Activated CD4-positive, alpha-beta T cell treated with anti-CD3 and anti-CD28 coated beads, Interleukin-2, Interleukin-6, amounts not matched to agents 100 ng/mL and 50 ng/mL, durations not matched to agents 16 hours and 8 hours (primary cell): ENCODE data around the gene CSTB.

Experiments
- DNase-seq: peaks from one replicate; pipeline ENCODE4 v3.0.0-alpha.2; 2020

Gene CSTB

GRCh38 chr21:43789276-43790009 lies 13.3 kb upstream of the CSTB start, which contains the start of gene RRP1:
Gene RRP1 (plus strand): TSS chr21:43789577. CDS start chr21:43789630, 53 bp downstream.
- DNase-seq = peak; percentile 97

GRCh38 chr21:43786807-43787440 lies 10.8 kb upstream of the CSTB start:
- DNase-seq = no peak

DNA sequence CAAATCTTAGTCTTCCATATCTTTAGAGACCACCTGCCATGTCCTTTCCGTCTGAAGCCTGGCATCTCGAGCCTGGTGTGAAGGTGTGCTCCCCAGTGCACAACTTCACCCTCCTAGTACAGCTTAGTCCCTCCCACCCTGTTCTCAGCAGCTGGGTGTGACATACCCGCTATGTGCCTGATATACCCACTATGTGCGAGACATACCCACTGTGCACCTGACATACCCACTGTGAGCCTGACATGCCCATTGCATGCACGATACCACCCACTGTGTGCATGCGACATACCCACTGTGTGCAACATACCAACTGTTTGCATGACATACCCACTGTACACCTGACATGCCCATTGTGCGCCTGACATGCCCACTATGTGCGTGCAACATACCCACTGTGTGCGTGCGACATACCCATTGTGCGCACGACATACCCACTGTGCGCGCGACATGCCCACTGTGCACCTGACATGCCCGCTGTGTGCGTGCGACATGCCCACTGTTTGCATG lies 10.2 kb upstream of the CSTB start:
- no peak for DNase-seq

GRCh38 chr21:43785134-43785533 lies 9.0 kb upstream of the CSTB start:
- no peak for DNase-seq

DNA sequence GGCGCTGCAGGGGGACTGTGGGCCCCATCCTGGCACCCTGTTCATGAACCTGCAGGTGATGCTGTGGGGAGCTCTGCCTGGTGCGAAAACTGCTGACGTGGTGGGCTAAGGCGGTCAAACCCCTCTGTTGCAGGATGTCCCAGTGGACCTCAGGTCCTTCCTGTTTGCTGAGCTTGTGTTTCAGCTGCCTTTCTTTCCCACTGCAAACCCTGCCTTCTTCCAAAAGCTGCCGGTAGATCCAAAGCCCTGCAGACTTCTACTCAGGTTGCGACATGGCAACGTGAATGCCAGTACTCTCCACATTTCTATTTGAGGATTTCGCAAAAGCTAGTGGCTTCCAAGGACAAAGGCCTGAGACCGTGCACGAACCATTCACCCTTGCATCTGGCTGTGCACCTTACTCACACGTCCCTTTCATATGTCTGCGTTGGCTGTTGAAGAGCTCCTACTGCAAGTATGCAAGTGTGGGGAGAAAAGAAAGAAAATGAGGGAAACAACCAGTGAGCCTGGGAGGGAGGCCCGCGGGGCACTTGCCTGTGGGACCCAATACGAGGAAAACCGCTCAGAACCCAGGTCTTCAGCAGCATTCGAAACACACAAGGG lies 7.1 kb upstream of the CSTB start:
- DNase-seq = no peak

DNA sequence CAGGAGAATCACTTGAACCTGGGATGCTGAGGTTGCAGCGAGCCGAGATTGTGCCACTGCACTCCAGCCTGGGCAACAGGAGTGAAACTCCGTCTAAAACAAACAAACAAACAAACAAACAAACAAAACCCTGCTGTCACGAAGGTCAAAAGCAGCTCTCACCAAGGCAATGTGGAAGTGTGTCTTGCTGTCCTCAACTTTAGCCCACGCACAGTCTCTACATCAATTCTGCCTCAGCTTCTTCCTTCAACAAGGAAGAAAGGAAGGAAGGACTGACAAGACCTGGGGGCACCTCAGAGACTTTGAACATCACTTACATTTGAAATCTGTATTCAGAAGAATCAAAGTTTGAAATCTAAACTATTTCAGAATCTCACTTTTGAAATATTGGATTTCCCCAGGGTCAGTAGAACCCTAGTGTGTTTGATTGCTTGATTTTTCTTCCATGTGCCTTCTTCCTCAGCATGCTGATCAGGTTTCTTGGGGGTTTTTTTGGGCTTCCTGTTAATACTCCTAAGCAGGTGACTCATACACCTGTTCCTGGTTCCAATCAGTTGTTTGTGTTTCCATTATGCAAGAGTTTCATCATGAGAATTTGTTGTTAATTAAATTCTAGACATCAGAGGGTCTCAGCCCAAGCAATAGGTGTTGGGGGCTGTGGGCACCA lies 6.5 kb upstream of the CSTB start:
- peak; percentile 47 for DNase-seq

DNA sequence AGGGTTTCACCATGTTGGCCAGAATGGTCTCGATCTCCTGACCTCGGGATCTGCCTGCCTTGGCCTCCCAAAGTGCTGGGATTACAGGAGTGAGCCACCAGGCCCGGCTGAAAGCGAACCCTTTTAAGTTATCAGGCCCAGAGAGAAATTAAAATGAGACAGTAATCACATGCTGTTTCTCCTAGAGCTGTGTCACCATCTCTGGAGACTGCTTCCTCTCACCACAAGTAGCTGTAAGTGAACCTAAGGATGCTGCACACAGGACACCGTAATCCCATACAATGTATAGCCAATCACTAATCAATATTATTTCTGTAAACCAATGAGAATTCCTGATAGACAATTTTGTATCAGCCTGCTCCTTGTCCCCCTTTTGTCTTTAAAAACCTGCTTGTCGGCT lies 5.7 kb upstream of the CSTB start:
- DNase-seq = no peak

- DNase-seq = no peak
Observed at GRCh38 chr21:43779660-43780059, 3.6 kb upstream of the CSTB start.

DNA sequence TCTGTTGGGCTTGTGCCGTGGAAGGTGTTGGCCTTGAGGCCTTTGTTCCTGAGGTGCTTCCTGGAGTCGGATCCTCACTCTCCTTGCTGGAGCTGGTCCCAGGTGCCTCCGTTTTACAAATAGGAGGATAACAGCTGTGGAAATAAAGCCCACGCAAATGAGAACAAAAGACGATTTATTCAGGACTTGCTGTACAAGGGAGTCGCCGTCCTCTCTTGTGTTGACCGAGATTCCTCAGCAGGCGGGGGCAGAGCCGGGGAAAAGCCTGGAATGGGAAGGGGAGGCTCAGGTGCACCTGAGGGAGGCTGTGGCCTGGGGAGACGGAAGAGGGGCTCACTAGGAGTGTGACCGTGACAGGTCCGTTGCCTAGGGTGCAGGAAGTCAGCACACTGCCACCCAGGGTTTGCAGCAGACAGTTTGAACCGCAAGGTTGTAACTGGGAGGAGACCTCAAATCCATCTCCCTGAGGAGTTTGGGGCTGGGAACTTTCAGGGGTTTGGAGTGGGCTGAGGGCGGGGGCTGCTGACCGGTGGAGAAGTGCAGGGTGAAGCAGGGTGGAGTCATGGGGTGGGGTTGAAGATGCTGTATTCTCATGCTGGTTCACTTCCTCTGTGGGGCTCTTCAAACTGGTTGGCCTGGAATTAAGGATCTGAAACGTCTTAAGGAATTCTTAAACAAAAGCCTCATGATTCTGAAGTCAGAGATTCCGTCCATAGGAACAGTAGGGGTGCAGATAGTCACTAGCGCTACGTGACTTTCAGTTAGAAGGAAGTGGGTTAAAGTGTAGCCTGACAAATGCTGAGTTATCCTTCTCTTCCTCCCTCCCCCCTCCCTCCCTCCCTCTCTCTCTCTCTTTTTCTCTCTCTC lies 2.6 kb upstream of the CSTB start:
- DNase-seq = peak; percentile 39

DNA sequence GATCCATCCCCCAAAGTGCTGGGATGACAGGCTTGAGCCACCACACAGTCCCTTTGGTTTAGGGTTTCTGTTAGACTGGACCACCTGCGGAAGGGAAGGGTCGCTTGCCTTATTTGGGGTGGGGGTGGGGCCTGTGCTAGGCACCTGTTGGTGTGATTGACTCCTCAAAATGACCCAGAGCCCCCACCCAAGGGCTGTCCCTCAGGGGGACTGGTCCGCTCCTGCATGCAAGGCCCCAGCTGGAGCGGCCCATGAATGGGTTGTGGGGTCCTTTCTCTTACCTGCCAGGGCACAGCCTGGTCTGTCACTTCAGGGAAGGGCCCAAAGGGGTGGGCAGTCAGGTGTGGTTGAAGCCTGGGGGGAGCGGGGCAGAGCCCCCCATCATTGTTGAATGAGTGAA lies 1.8 kb upstream of the CSTB start:
- DNase-seq = no peak

GRCh38 chr21:43775190-43775589 lies 918 bp downstream of the CSTB start:
- no peak for DNase-seq

DNA sequence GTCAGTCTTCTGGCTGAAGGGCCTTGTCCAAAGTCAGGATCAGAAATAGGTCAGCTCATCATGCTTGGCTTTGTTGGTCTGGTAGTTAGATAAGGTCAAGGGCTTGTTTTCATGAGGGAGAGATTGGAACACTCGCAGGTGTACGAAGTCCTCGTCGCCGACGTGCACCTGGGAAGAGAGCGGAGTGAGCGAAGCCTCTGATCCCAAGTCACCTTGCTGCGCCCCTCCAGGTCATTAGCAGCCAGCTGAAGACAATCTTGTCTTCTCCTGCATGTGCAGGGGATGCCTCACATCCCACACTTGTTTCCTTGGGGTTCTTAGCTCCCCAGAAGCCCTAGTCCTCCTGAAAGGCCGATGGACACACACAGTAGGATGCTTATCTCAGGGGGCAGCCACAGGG lies 1.9 kb downstream of the CSTB start:
- DNase-seq = no peak

DNA sequence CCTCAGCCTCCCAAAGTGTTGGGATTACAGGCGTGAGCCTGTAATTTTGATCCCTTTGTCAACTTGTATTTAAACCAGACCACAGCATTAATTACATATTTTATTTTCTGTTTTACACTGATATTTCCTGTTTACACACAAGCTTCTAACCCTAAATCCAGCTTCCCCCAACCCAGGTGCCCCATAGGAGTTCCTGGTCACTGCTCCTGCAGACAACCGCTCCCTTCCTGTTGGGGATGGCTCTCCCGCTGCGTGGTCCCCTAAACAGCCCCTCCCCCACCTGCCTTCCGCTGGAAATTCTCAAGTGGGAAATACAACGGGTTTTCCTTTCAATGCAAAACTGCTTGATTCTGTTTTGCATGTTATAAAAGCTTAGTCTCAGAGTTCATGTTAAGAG lies 3.7 kb downstream of the CSTB start:
- DNase-seq = no peak

DNA sequence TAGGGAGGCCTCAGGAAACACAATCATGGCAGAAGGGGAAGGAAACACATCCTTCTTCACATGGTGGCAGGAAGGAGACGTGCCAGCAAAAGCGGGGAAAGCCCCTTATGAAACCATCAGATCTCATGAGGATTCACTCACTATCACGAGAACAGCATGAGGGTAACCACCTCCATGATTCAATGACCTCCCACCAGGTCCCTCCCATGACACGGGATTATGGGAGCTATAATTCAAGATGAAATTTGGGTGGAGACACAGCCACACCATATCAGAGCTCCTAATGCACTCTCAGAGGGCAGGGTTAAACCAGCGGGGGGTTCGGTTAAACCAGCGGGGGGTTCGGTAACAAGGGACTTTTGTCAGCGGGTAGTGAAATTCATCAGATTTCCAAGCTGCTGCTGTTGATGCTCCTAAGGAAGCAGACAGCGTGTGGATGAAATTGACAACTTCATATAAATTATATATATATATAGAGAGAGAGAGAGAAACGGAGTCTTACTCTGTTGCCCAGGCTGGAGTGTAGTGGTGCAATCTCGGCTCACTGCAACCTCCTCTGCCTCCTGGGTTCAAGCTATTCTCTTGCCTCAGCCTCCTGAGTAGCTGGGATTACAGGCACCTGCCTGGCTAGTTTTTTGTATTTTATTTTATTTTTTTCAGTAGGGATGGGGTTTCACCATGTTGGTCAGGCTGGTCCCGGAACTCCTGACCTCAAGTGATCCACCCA lies 4.2 kb downstream of the CSTB start:
- DNase-seq = no peak

- no peak for DNase-seq
Observed at GRCh38 chr21:43771199-43771675, 4.9 kb downstream of the CSTB start.

- no peak for DNase-seq
Observed at GRCh38 chr21:43770066-43770655, 5.9 kb downstream of the CSTB start.

GRCh38 chr21:43769325-43769958 lies 6.7 kb downstream of the CSTB start:
- DNase-seq = no peak

- DNase-seq = no peak
Observed at GRCh38 chr21:43768868-43769167, 7.3 kb downstream of the CSTB start.

GRCh38 chr21:43767984-43768867 lies 7.9 kb downstream of the CSTB start:
- no peak for DNase-seq

DNA sequence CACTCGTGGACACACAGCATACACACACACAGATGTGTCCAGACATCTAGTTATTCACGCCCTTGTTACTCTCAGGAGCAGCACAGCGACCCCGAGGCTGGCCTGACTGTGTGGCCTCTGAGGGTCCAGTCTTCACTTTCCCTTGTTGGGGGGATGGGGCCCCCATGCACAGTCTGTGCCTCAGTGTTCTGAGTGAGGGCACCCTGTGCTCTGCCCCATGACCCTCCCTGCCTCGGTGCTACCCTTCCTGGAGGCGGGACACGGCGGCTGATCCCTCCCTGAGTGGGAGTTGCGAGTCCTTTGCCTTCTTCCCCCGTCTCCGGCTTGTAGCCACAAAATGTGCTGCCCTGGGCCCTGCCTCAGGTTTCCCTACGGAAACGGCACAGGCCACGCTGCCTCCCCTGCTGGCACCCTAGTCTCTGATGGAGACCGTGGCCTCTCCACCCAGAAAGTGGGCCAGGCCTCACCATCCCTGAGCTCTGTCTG lies 8.6 kb downstream of the CSTB start:
- no peak for DNase-seq
